ENCODE results near the gene CIT. TPM values are rescaled to one million over a fixed set of nuclear protein-coding genes. Genes with fewer than 3 reads are reported as not detected.
A peak's percentile ranks its signal among the peaks of the same experiment; 100 is the strongest.

Gene CIT
- total and polyA plus RNA-seq, 9 of the 15 experiments (the other 6 are each of a cell fraction or from before 2014, with no cell fraction given) = 1.1 to 46.7 (median 21.3) TPM

DNA sequence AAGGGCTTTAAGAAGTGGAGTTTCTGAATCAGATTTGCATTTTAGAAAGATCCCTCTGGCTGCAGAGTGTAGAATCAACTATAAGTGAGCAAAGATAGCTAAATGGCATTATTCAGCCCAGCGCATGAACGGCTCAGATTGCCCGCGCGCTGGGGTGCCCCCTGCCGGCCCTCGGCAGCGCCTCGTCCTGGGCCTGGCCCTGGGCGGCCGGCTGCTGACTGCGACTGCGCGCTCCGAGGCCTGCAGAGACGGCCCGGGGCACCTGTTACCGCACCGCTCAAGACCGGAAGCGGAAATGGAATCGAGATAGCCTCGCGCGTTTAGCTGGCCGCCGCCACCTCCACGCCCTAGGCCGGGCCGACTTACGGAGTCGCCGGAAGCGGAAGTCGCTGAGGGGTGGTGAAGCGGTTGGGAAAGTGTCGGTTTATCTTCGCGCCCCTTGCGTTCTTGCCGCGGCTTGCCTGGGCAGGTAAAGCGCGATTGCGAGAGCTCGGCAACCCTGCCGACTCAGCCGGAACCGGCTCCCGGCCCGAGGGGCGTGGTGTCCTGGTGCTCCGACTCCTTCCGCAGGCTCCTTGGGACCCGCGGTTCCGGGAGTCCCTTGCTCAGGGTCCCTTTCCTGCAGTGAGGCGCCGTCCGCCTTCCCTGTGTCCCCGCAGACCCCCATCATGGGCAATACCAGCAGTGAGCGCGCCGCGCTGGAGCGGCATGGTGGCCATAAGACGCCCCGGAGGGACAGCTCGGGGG, 209.4 kb downstream of the CIT start, which contains the start of gene PRKAB1 (continued):
- TF ChIP-seq TCFL5 (CRISPR knock-in tag; conservative IDR thresholded peaks at IDR 0.05) (no peak), CBFA2T3 (IDR thresholded peaks at IDR 0.05) (peak; percentile 74), ZNF316 (IDR thresholded peaks at IDR 0.05) (0 out of 2 replicates have a peak, but pooled peaks have one; percentile 8), POU5F1 (IDR thresholded peaks at IDR 0.05; ENCODE audit: borderline replicate concordance, low read depth, low read length, partially characterized antibody) (no peak), EGR1 (conservative IDR thresholded peaks at IDR 0.05) (no peak), RAD51 (IDR thresholded peaks at IDR 0.05; ENCODE audit: borderline replicate concordance, low read depth) (no peak), CCNT2 (IDR thresholded peaks at IDR 0.05; ENCODE audit: borderline replicate concordance, extremely low read depth, insufficient read length, low read depth, low read length) (peak; percentile 93), ZBTB40 (IDR thresholded peaks at IDR 0.05) (peak; percentile 99), ZBTB40 (CRISPR knock-in tag; IDR thresholded peaks at IDR 0.05) (no peak), ZNF584 (CRISPR knock-in tag; IDR thresholded peaks at IDR 0.05; ENCODE audit: low read depth) (no peak)
- TF ChIP-seq, protein P1, sequence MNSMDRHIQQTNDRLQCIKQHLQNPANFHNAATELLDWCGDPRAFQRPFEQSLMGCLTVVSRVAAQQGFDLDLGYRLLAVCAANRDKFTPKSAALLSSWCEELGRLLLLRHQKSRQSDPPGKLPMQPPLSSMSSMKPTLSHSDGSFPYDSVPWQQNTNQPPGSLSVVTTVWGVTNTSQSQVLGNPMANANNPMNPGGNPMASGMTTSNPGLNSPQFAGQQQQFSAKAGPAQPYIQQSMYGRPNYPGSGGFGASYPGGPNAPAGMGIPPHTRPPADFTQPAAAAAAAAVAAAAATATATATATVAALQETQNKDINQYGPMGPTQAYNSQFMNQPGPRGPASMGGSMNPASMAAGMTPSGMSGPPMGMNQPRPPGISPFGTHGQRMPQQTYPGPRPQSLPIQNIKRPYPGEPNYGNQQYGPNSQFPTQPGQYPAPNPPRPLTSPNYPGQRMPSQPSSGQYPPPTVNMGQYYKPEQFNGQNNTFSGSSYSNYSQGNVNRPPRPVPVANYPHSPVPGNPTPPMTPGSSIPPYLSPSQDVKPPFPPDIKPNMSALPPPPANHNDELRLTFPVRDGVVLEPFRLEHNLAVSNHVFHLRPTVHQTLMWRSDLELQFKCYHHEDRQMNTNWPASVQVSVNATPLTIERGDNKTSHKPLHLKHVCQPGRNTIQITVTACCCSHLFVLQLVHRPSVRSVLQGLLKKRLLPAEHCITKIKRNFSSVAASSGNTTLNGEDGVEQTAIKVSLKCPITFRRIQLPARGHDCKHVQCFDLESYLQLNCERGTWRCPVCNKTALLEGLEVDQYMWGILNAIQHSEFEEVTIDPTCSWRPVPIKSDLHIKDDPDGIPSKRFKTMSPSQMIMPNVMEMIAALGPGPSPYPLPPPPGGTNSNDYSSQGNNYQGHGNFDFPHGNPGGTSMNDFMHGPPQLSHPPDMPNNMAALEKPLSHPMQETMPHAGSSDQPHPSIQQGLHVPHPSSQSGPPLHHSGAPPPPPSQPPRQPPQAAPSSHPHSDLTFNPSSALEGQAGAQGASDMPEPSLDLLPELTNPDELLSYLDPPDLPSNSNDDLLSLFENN (IDR thresholded peaks at IDR 0.05; ENCODE audit: low read depth in 2 of 2, low read length in 2 of 2) = peak in 1 of 2 experiments; percentile 63; a peak in 1 of 4 replicates
- TF ChIP-seq, protein P2, sequence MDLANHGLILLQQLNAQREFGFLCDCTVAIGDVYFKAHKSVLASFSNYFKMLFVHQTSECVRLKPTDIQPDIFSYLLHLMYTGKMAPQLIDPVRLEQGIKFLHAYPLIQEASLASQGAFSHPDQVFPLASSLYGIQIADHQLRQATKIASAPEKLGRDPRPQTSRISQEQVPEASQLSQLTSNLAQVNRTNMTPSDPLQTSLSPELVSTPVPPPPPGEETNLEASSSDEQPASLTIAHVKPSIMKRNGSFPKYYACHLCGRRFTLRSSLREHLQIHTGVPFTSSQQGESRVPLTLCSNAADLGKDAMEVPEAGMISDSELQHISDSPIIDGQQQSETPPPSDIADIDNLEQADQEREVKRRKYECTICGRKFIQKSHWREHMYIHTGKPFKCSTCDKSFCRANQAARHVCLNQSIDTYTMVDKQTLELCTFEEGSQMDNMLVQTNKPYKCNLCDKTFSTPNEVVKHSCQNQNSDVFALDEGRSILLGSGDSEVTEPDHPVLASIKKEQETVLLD (IDR thresholded peaks at IDR 0.05) = peak; percentile 73

Measured in K562 (cell line).